ENCODE data around the gene NRROS.
A peak's percentile ranks its signal among the peaks of the same experiment; 100 is the strongest.

DNA sequence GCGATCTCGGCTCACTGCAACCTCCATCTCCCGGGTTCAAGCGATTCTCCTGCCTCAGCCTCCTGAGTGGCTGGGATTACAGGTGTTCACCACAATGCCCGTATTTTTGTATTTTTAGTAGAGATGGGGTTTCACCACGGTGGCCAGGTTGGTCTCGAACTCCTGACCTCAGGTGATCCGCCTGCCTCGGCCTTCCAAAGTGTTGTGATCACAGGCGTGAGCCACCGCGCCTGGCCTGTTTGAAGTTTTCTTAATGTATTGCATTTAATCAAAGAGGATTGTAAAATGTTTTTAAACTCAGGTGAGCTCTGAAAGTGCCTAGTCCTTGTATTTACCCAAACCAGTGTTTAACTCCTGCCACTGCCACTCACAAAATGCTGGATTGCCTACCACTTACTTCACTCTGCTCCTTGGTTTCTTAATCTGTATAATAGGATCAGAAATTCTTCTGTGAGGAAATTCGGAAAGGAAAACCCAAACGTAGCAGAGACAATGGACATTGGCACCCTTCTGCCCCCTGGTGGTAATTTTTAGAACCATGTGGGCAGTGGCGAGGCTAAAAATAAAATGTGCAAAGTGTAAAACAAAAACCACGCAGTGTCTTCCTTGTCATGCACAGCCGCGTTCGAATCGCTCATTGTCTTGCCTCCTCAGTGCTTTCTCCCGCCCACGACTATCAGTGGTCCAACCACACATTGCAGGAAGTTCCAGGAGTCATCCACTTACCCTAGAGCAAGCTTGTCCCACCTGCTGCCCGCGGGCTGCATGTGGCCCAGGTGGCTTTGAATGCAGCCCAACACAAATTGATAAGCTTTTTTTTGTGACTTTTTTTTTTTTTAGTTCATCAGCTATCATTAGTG is 45.3 kb downstream of the NRROS start:
- TF ChIP-seq, protein P1, sequence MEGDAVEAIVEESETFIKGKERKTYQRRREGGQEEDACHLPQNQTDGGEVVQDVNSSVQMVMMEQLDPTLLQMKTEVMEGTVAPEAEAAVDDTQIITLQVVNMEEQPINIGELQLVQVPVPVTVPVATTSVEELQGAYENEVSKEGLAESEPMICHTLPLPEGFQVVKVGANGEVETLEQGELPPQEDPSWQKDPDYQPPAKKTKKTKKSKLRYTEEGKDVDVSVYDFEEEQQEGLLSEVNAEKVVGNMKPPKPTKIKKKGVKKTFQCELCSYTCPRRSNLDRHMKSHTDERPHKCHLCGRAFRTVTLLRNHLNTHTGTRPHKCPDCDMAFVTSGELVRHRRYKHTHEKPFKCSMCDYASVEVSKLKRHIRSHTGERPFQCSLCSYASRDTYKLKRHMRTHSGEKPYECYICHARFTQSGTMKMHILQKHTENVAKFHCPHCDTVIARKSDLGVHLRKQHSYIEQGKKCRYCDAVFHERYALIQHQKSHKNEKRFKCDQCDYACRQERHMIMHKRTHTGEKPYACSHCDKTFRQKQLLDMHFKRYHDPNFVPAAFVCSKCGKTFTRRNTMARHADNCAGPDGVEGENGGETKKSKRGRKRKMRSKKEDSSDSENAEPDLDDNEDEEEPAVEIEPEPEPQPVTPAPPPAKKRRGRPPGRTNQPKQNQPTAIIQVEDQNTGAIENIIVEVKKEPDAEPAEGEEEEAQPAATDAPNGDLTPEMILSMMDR (IDR thresholded peaks at IDR 0.05; ENCODE audit: insufficient read depth, low read length) = peak; percentile 83
- TF ChIP-seq POLR2AphosphoS5 (IDR thresholded peaks at IDR 0.05; ENCODE audit: low read depth) (peak; percentile 41; the same call in 1 of the 2 replicates), GABPA (IDR thresholded peaks at IDR 0.05; ENCODE audit: low read depth) (no peak)
- TF ChIP-seq, protein P2, sequence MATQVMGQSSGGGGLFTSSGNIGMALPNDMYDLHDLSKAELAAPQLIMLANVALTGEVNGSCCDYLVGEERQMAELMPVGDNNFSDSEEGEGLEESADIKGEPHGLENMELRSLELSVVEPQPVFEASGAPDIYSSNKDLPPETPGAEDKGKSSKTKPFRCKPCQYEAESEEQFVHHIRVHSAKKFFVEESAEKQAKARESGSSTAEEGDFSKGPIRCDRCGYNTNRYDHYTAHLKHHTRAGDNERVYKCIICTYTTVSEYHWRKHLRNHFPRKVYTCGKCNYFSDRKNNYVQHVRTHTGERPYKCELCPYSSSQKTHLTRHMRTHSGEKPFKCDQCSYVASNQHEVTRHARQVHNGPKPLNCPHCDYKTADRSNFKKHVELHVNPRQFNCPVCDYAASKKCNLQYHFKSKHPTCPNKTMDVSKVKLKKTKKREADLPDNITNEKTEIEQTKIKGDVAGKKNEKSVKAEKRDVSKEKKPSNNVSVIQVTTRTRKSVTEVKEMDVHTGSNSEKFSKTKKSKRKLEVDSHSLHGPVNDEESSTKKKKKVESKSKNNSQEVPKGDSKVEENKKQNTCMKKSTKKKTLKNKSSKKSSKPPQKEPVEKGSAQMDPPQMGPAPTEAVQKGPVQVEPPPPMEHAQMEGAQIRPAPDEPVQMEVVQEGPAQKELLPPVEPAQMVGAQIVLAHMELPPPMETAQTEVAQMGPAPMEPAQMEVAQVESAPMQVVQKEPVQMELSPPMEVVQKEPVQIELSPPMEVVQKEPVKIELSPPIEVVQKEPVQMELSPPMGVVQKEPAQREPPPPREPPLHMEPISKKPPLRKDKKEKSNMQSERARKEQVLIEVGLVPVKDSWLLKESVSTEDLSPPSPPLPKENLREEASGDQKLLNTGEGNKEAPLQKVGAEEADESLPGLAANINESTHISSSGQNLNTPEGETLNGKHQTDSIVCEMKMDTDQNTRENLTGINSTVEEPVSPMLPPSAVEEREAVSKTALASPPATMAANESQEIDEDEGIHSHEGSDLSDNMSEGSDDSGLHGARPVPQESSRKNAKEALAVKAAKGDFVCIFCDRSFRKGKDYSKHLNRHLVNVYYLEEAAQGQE (IDR thresholded peaks at IDR 0.05; ENCODE audit: insufficient replicate concordance, low read depth) = no peak

Measured in HL-60 (cell line).